Fibroblast of lung (primary cell): ENCODE results near the gene CTNND1. TPM values are rescaled to one million over a fixed set of nuclear protein-coding genes. Genes with fewer than 3 reads are reported as not detected.
A peak's percentile ranks its signal among the peaks of the same experiment; 100 is the strongest.

Source experiments
- DNase-seq, 2 donors: peaks; one replicate each; pipeline versions ENCODE4 v3.0.0 to v3.0.0-alpha.2; 2010; ENCODE audit warnings: low read depth in 2 of 2
- H2AFZ ChIP-seq: 2 replicates; pipeline ENCODE4 v1.5.1; 2012; ENCODE audit warnings: low read length, control low read depth, inconsistent platforms
- H3K27ac ChIP-seq: 2 replicates; pipeline ENCODE4 v1.5.1; 2011; ENCODE audit warnings: low read length, control low read depth; ENCODE audit not compliant: insufficient read depth
- H3K27me3 ChIP-seq: 2 replicates; pipeline ENCODE4 v1.5.1; 2011; ENCODE audit warnings: mild to moderate bottlenecking, low read length; ENCODE audit not compliant: control insufficient read depth, insufficient read depth
- H3K36me3 ChIP-seq: 2 replicates; pipeline ENCODE4 v1.5.1; 2011; ENCODE audit warnings: low read length; ENCODE audit not compliant: control insufficient read depth, insufficient read depth
- H3K4me1 ChIP-seq: 2 replicates; pipeline ENCODE4 v1.5.1; 2011; ENCODE audit warnings: low read length; ENCODE audit not compliant: control insufficient read depth, insufficient read depth; ENCODE audit errors: extremely low read depth
- H3K4me2 ChIP-seq: 2 replicates; pipeline ENCODE4 v1.5.1; 2011; ENCODE audit warnings: low read length, control low read depth; ENCODE audit not compliant: insufficient read depth; ENCODE audit errors: extremely low read depth
- H3K4me3 ChIP-seq, 4 experiments: fragments of 200-600 bp in 1 of 4; sonication (generic) in 1 of 4; replicated peaks in 1 of 4; 2 replicates each; pipeline ENCODE4 v1.5.1; 2011 to 2016; ENCODE audit warnings: low read length in 4 of 4, low read depth in 3 of 4, mild to moderate bottlenecking in 3 of 4, control low read depth in 2 of 4, inconsistent platforms in 1 of 4, mixed read lengths in 1 of 4; ENCODE audit not compliant: insufficient read depth in 1 of 4; ENCODE audit errors: control extremely low read depth in 1 of 4
- H3K79me2 ChIP-seq: 2 replicates; pipeline ENCODE4 v1.5.1; 2012; ENCODE audit warnings: mild to moderate bottlenecking, low read length, inconsistent platforms; ENCODE audit not compliant: control insufficient read depth, insufficient read depth
- H3K9ac ChIP-seq: 2 replicates; pipeline ENCODE4 v1.5.1; 2011; ENCODE audit warnings: mild to moderate bottlenecking, low read length, control low read depth; ENCODE audit not compliant: insufficient read depth
- H3K9me3 ChIP-seq: 2 replicates; pipeline ENCODE4 v1.5.1; 2012; ENCODE audit warnings: low read depth, low read length; ENCODE audit not compliant: control insufficient read depth, insufficient read depth
- H4K20me1 ChIP-seq: 2 replicates; pipeline ENCODE4 v1.5.1; 2011; ENCODE audit warnings: low read length; ENCODE audit not compliant: control insufficient read depth, insufficient read depth; ENCODE audit errors: extremely low read depth
- CTCF ChIP-seq, 2 donors: IDR thresholded peaks in 1 of 2; conservative IDR thresholded peaks in 1 of 2; 1 replicate in 1 of 2; 2 replicates in 1 of 2; pipeline ENCODE4 v1.5.1; 2011 to 2012; ENCODE audit warnings: low read length in 2 of 2, control low read depth in 1 of 2, inconsistent platforms in 1 of 2, low read depth in 1 of 2, mild to moderate bottlenecking in 1 of 2
- EZH2 ChIP-seq: IDR thresholded peaks from 2 replicates; pipeline ENCODE4 v1.5.1; 2012; ENCODE audit warnings: low read length, control low read depth, mild to moderate bottlenecking; ENCODE audit errors: missing control alignments
- polyA plus RNA-seq, 2 donors: library from polyadenylated mRNA; depleted of rRNA in 1 of 2; stranded (reverse) in 1 of 2; unstranded in 1 of 2; fragments of >200 nt; gene quantifications; 2 replicates each; pipeline ENCODE4 v1.2.1, GENCODE V29; 2011 to 2012; ENCODE audit warnings: missing spikeins in 1 of 2
- total RNA-seq: library from RNA; depleted of rRNA; stranded (reverse); fragments of >200 nt; gene quantifications from 2 replicates; pipeline ENCODE4 v1.2.1, GENCODE V29; 2014

The CTNND1 gene
- total and polyA plus RNA-seq, 2 donors (not counting 1 experiment from before 2014, with no cell fraction given): 103 to 190 TPM

- no peak overlapping the region for H3K4me2 ChIP-seq
- no peaks in the 10 kb centered on the region for H4K20me1 ChIP-seq
Measured at GRCh38 chr11:57788703-57789088, 27.1 kb downstream of the CTNND1 start.

GRCh38 chr11:57791321-57792059, 29.9 kb downstream of the CTNND1 start:
- Histone ChIP-seq H3K9me3 (no peaks in the 10 kb centered on the region), H3K4me1 (peaks cover 6% of the 10 kb centered on the region), H3K4me3 (no peak overlapping the region), H3K9ac (no peak overlapping the region), H3K27ac (no peak overlapping the region), H4K20me1 (no peaks in the 10 kb centered on the region), H3K27me3 (no peaks in the 10 kb centered on the region), H2AFZ (no peak overlapping the region), H3K79me2 (peaks cover 77% of the 10 kb centered on the region), H3K36me3 (peaks cover 11% of the 10 kb centered on the region), H3K4me2 (no peak overlapping the region)
- no peak for DNase-seq
- TF ChIP-seq CTCF (conservative IDR thresholded peaks at IDR 0.05 in 1 of 2, IDR thresholded peaks at IDR 0.05 in 1 of 2; ENCODE audit: low read depth in 1 of 2, low read length in 2 of 2) (no peak), EZH2 (no peak)

More at GRCh38 chr11:57788703-57789088, 27.1 kb downstream of the CTNND1 start:
- Histone ChIP-seq H3K9me3 (no peaks in the 10 kb centered on the region), H2AFZ (no peak overlapping the region), H3K27me3 (no peaks in the 10 kb centered on the region), H3K36me3 (peaks cover 7% of the 10 kb centered on the region), H3K4me1 (peaks cover 6% of the 10 kb centered on the region), H3K9ac (no peak overlapping the region), H3K4me3 (no peak overlapping the region), H3K27ac (no peak overlapping the region), H3K79me2 (peaks cover 91% of the 10 kb centered on the region)
- DNase-seq: no peak
- TF ChIP-seq CTCF (conservative IDR thresholded peaks at IDR 0.05 in 1 of 2, IDR thresholded peaks at IDR 0.05 in 1 of 2; ENCODE audit: low read depth in 1 of 2, low read length in 2 of 2) (no peak), EZH2 (no peak)

DNA sequence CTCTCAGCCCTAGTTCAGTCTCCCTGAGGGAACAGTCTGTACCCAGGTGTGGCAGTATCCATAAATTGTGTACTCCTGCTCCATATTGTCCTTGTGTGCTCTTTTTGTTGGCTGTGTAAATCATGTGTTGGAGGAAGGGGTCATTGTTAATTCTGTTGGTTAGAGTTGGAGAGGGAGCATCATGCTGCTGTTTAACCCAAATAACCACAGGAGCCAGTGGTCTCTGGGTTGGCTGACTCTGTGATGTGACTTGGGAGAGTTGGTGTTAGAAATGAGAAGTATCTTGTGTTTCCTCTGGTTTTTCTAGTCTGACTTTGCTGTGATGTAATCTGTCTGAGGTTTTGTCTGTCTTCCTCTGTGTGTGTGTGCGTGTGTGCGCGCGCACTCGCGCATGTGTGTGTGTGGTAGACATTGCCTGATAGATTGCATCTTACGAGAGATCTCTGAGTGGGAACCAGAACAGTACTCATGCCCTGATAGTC, 30.5 kb downstream of the CTNND1 start:
- Histone ChIP-seq H3K27me3 (no peaks in the 10 kb centered on the region), H3K4me3 (no peak overlapping the region), H3K27ac (no peak overlapping the region), H3K9ac (no peak overlapping the region), H3K79me2 (peaks cover 74% of the 10 kb centered on the region), H3K9me3 (no peaks in the 10 kb centered on the region), H3K4me1 (peaks cover 6% of the 10 kb centered on the region), H3K36me3 (peaks cover 14% of the 10 kb centered on the region), H2AFZ (no peak overlapping the region), H3K4me2 (no peak overlapping the region), H4K20me1 (no peaks in the 10 kb centered on the region)
- TF ChIP-seq CTCF (conservative IDR thresholded peaks at IDR 0.05 in 1 of 2, IDR thresholded peaks at IDR 0.05 in 1 of 2; ENCODE audit: low read depth in 1 of 2, low read length in 2 of 2) (no peak), EZH2 (no peak)
- DNase-seq: peak; percentile 42 to 72
